ENCODE results near the gene TXNDC11.

DNA sequence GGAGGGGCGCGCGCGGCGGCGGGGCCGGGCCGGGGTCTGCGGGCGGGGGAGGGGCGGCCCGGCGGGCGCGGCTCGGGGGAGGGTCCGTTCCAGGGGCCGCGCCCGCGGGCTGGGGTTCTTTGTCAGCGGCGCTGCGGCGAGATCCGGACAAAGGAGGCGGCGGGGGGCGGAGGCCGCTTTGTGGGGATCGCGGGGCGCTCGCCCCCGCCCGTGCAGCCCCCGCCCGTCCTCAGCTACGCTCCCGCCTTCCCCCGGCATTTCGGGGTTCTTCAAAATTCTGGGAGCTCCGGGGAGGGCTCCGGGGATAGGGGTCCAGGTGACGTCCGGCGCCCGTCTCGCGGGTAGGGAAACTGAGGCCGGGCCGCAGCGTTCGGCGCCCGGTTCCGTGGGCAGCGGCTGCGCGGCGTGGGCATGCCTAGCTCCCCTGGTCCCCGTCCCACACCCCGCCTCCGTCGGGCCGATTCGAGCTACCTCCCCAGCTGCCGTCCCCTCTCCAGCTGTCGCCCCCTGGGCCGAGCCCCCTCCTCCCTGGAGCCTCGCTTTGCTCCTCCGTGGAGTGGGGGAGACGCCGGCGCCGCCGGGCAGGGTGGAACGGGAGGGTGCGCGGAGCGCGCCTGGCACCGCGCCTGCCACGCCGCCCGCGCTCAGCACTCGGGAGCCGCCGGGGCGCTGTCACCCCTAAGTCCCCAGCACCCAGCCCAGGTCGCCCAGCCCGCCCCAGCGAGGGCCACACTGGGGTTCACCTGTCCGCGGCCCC, 73.9 kb downstream of the TXNDC11 start:
- TF ChIP-seq HCFC1 (IDR thresholded peaks at IDR 0.05; ENCODE audit: low read length) (no peak), POLR2A (IDR thresholded peaks at IDR 0.05; ENCODE audit: low read depth, low read length) (peak; percentile 13; the same call in 1 of the 2 replicates), RAD21 (IDR thresholded peaks at IDR 0.05; ENCODE audit: insufficient read depth, low read depth, low read length) (no peak), POLR2AphosphoS5 (IDR thresholded peaks at IDR 0.05; ENCODE audit: low read length) (no peak), RCOR1 (conservative IDR thresholded peaks at IDR 0.05; ENCODE audit: low read depth, low read length) (no peak), MXI1 (IDR thresholded peaks at IDR 0.05; ENCODE audit: low read depth, low read length) (no peak)
- TF ChIP-seq, protein P1, sequence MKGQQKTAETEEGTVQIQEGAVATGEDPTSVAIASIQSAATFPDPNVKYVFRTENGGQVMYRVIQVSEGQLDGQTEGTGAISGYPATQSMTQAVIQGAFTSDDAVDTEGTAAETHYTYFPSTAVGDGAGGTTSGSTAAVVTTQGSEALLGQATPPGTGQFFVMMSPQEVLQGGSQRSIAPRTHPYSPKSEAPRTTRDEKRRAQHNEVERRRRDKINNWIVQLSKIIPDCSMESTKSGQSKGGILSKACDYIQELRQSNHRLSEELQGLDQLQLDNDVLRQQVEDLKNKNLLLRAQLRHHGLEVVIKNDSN (IDR thresholded peaks at IDR 0.05; ENCODE audit: borderline replicate concordance, extremely low read length, insufficient read depth, low read depth, low read length): no peak
- TF ChIP-seq, protein P2, sequence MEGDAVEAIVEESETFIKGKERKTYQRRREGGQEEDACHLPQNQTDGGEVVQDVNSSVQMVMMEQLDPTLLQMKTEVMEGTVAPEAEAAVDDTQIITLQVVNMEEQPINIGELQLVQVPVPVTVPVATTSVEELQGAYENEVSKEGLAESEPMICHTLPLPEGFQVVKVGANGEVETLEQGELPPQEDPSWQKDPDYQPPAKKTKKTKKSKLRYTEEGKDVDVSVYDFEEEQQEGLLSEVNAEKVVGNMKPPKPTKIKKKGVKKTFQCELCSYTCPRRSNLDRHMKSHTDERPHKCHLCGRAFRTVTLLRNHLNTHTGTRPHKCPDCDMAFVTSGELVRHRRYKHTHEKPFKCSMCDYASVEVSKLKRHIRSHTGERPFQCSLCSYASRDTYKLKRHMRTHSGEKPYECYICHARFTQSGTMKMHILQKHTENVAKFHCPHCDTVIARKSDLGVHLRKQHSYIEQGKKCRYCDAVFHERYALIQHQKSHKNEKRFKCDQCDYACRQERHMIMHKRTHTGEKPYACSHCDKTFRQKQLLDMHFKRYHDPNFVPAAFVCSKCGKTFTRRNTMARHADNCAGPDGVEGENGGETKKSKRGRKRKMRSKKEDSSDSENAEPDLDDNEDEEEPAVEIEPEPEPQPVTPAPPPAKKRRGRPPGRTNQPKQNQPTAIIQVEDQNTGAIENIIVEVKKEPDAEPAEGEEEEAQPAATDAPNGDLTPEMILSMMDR (IDR thresholded peaks at IDR 0.05 in 2 of 3, conservative IDR thresholded peaks at IDR 0.05 in 1 of 3; ENCODE audit: control insufficient read depth in 2 of 3, extremely low read depth in 1 of 3, insufficient read depth in 1 of 3, low read depth in 3 of 3, low read length in 3 of 3): no peak
